ENCODE data around the gene HCN1. TPM values are rescaled to one million over a fixed set of nuclear protein-coding genes. Genes with fewer than 3 reads are reported as not detected.

The HCN1 gene
- total and polyA plus RNA-seq, 12 donors, result under 0.01 to 2.8 (median 1.3) TPM; not detected in 3

- Histone ChIP-seq H3K9me3 (replicated peaks in 1 of 3) (no peaks in the 10 kb centered on the region), H3K4me1 (replicated peaks in 1 of 2) (no peaks in the 10 kb centered on the region), H3K4me3 (no peak overlapping the region), H3K36me3 (replicated peaks in 1 of 2) (no peaks in the 10 kb centered on the region), H3K27me3 (no peaks in the 10 kb centered on the region), H3K27ac (no peak overlapping the region)
- TF ChIP-seq POLR2A (IDR thresholded peaks at IDR 0.05) (no peak), CTCF (IDR thresholded peaks at IDR 0.05) (no peak)
- 81 to 86% (median 83%) methylated on average over 4 of the region's 4 CpGs for WGBS, 4 donors
- intact Hi-C loops (cut with DNase I), result no loop called here
- no peak for DNase-seq
These were observed 435.1 kb downstream of the HCN1 start for GRCh38 chr5:45261125-45261524.

GRCh38 chr5:45260292-45260691, 435.9 kb downstream of the HCN1 start:
- no peak for TF ChIP-seq POLR2A (IDR thresholded peaks at IDR 0.05)
- no peak for TF ChIP-seq CTCF (IDR thresholded peaks at IDR 0.05)
- WGBS, 4 donors, result 32 to 48% (median 44%) methylated on average over 3 of the region's 3 CpGs
- no peaks in the 10 kb centered on the region for H3K36me3 ChIP-seq (replicated peaks in 1 of 2)
- no peaks in the 10 kb centered on the region for H3K4me1 ChIP-seq (replicated peaks in 1 of 2)
- H3K27ac ChIP-seq, result no peak overlapping the region
- intact Hi-C loops (cut with DNase I), result no loop called here
- no peak overlapping the region for H3K4me3 ChIP-seq
- no peaks in the 10 kb centered on the region for H3K9me3 ChIP-seq (replicated peaks in 1 of 3)
- DNase-seq, result no peak
- no peaks in the 10 kb centered on the region for H3K27me3 ChIP-seq

DNA sequence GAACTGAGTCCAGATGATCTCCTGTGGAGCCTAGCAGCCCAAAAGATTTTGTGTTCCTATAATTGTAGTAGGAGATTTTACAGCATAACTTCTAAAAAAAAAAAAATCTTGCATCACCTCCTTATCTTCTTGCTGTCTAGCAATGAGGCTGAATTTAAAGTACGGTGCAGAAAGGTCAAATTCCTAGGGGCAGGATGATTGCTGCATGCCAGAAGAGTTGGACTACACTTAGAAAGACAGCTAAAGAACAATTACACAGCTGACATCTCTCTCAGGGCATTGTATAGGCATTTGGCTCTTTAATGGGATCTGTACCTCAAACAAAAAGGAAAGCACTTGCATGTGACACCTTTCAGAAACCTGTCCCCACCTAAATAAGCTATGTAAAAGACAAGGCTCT, 443.2 kb downstream of the HCN1 start:
- no peaks in the 10 kb centered on the region for H3K27me3 ChIP-seq
- no peaks in the 10 kb centered on the region for H3K36me3 ChIP-seq (replicated peaks in 1 of 2)
- no peak for DNase-seq
- TF ChIP-seq POLR2A (IDR thresholded peaks at IDR 0.05), result no peak
- TF ChIP-seq CTCF (IDR thresholded peaks at IDR 0.05), result no peak
- no peaks in the 10 kb centered on the region for H3K4me1 ChIP-seq (replicated peaks in 1 of 2)
- intact Hi-C loops (cut with DNase I), result no loop called here
- H3K4me3 ChIP-seq, result no peak overlapping the region
- no peaks in the 10 kb centered on the region for H3K9me3 ChIP-seq (replicated peaks in 1 of 3)
- H3K27ac ChIP-seq, result no peak overlapping the region
- 12 to 30% (median 25%) methylated on average over 1 of the region's 1 CpG for WGBS, 4 donors

DNA sequence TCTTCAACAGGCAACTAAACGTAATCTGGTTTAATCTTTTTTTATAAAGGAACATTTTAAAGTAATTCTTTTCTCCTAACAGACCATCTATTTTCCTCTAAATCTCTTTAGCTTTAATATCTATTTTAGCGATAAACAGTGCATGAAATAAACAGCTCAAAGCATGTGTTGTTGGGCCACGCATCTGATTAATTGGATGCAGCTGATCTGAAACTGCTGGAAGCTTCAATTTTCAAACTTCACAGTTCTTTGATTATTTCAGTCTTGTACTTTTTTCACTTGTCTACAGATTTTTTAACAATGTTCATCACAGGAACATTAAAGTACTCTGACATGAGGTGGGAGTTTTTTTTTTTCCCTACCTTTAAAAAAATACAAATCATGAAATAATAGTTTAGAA, 443.6 kb downstream of the HCN1 start:
- no peaks in the 10 kb centered on the region for H3K36me3 ChIP-seq (replicated peaks in 1 of 2)
- intact Hi-C loops (cut with DNase I), result no loop called here

More for the DNA sequence above, 443.6 kb downstream of the HCN1 start:
- no peaks in the 10 kb centered on the region for H3K4me1 ChIP-seq (replicated peaks in 1 of 2)
- no peaks in the 10 kb centered on the region for H3K9me3 ChIP-seq (replicated peaks in 1 of 3)
- 74 to 80% (median 78%) methylated on average over 3 of the region's 3 CpGs for WGBS, 4 donors
- H3K4me3 ChIP-seq, result no peak overlapping the region
- no peak for DNase-seq
- TF ChIP-seq POLR2A (IDR thresholded peaks at IDR 0.05), result no peak
- TF ChIP-seq CTCF (IDR thresholded peaks at IDR 0.05), result no peak
- H3K27ac ChIP-seq, result no peak overlapping the region
- H3K27me3 ChIP-seq, result no peaks in the 10 kb centered on the region
